Lower leg skin (tissue), 3 donors: ENCODE data around the gene STAB1.

Experiments
- CTCF ChIP-seq, 3 donors: fragments of 450-650 bp; IDR thresholded peaks; one replicate each; pipeline ENCODE4 v1.5.1; 2016; ENCODE audit warnings: antibody characterized with exemption in 3 of 3, mild to moderate bottlenecking in 3 of 3, moderate library complexity in 2 of 3
- POLR2A ChIP-seq, 2 donors: fragments of 450-650 bp; IDR thresholded peaks; one replicate each; pipeline ENCODE4 v1.6.1; 2016 to 2017; ENCODE audit warnings: antibody characterized with exemption in 2 of 2, mild to moderate bottlenecking in 1 of 2, moderate library complexity in 1 of 2

DNA sequence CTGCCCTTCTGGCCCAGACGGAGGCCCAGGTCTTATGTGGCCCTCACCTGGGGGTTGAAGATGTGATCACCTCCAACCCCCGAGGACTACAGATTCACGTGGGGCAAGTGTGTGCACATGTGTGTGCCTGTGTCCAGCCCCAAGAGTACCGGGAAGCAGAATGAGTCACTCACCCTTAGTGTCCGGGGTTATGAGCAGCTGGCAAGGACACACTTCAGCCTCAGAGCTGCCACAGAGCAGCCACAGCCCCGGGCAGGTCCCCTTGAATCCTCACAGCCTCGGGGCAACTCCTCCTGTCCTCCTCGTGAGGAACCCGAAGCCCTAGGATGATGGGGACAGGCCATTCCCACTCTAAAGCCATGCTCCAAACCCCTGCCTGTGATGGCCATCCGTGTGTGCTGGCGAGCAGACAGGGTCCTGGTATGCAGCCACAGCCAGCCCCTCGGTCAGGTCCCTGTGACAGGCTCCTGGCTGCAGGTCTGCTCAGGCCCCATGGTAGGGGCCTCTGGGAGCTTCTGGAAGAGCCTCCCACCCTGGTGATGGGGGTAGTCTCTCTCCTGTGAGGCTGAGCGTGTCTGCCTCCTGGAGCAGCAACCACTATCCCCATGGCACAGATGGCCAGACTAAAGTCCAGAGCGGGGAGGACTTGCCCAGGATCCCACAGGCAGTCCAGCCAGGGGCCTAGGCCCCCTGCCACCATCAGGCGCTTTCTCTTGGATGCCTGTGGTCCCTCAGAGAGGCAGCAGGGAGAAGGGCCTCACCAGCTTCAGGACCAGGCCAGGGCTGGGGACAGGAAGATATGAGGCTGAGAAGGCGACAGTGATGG lies 852 bp downstream of the STAB1 start:
- no peak for TF ChIP-seq POLR2A (IDR thresholded peaks at IDR 0.05)
- TF ChIP-seq CTCF (IDR thresholded peaks at IDR 0.05): no peak
